Stimulated activated CD8-positive, alpha-beta memory T cell treated with anti-CD3 and anti-CD28 coated beads, Interleukin-12 subunit alpha, Interleukin-12 subunit beta, amount 100 ng/mL, for 4 hours (primary cell): ENCODE data around the gene IGFLR1.
"Not testable (repeated sequence)": the region's sequence is repeated elsewhere in the genome, so short reads cannot be mapped to it uniquely, and the experiment has no call there.

Source experiments
- DNase-seq: peaks from one replicate; pipeline ENCODE4 v3.0.0-alpha.2; 2020; ENCODE audit warnings: low read depth

Gene IGFLR1

GRCh38 chr19:35777086-35777841 lies 35.0 kb upstream of the IGFLR1 start:
- DNase-seq = no peak

GRCh38 chr19:35776102-35776788 lies 34.0 kb upstream of the IGFLR1 start:
- DNase-seq = no peak

- DNase-seq = peak; percentile 95
Observed at GRCh38 chr19:35775298-35776101, 33.2 kb upstream of the IGFLR1 start, which contains the start of gene ARHGAP33. Gene ARHGAP33 (plus strand): TSS chr19:35775564. CDS start chr19:35775659, 95 bp downstream.

GRCh38 chr19:35775046-35775297 lies 32.7 kb upstream of the IGFLR1 start:
- DNase-seq = no peak

- no peak for DNase-seq
Observed at GRCh38 chr19:35774274-35775045, 32.2 kb upstream of the IGFLR1 start.

- DNase-seq = no peak
Observed at GRCh38 chr19:35773020-35773806, 31.0 kb upstream of the IGFLR1 start.

- DNase-seq = not testable (repeated sequence)
Observed at GRCh38 chr19:35772362-35772761, 30.1 kb upstream of the IGFLR1 start.

GRCh38 chr19:35768082-35768421 lies 25.8 kb upstream of the IGFLR1 start:
- DNase-seq = no peak

GRCh38 chr19:35767288-35768081 lies 25.2 kb upstream of the IGFLR1 start:
- DNase-seq = no peak

GRCh38 chr19:35766571-35767104 lies 24.4 kb upstream of the IGFLR1 start:
- DNase-seq = no peak

GRCh38 chr19:35764432-35765315 lies 22.4 kb upstream of the IGFLR1 start:
- no peak for DNase-seq

GRCh38 chr19:35760711-35761349 lies 18.6 kb upstream of the IGFLR1 start:
- DNase-seq = no peak

GRCh38 chr19:35759697-35760096 lies 17.4 kb upstream of the IGFLR1 start:
- no peak for DNase-seq

- DNase-seq = peak; percentile 94
Observed at GRCh38 chr19:35757749-35758608, 15.7 kb upstream of the IGFLR1 start, which contains the start of gene PROSER3. Gene PROSER3 (plus strand): TSS chr19:35758176. CDS start chr19:35758216, 40 bp downstream.

GRCh38 chr19:35757231-35757748 lies 15.0 kb upstream of the IGFLR1 start:
- DNase-seq = no peak

GRCh38 chr19:35756377-35757230 lies 14.4 kb upstream of the IGFLR1 start, which contains the start of gene HSPB6:
Gene HSPB6 (minus strand): TSS chr19:35757029. CDS start chr19:35757008, 21 bp downstream.
- DNase-seq = no peak
